Karpas-422 (cell line): ENCODE measurements around the gene MBP. TPM values are rescaled to one million over a fixed set of nuclear protein-coding genes. Genes with fewer than 3 reads are reported as not detected.

Experiments
- DNase-seq: peaks from one replicate; pipeline ENCODE4 v3.0.0-alpha.2; 2015
- H2AFZ ChIP-seq: fragments of 200-600 bp; sonication (generic); 2 replicates; pipeline ENCODE4 v1.6.1; 2014; ENCODE audit warnings: antibody characterized with exemption, low read length, mixed read lengths
- H3K27ac ChIP-seq: fragments of 200-600 bp; sonication (generic); 2 replicates; pipeline ENCODE4 v1.5.1; 2014; ENCODE audit warnings: mild to moderate bottlenecking, low read length, moderate library complexity
- H3K27me3 ChIP-seq: fragments of 200-600 bp; sonication (generic); 2 replicates; pipeline ENCODE4 v1.6.1; 2014; ENCODE audit warnings: low read length, mixed read lengths
- H3K36me3 ChIP-seq: fragments of 200-600 bp; sonication (generic); 2 replicates; pipeline ENCODE4 v1.6.1; 2014; ENCODE audit warnings: low read length, mixed read lengths; ENCODE audit not compliant: insufficient read depth
- H3K4me1 ChIP-seq: fragments of 200-600 bp; sonication (generic); 2 replicates; pipeline ENCODE4 v1.6.1; 2014; ENCODE audit warnings: mild to moderate bottlenecking, low read length, mixed read lengths
- H3K4me2 ChIP-seq: fragments of 200-600 bp; sonication (generic); 2 replicates; pipeline ENCODE4 v1.6.1; 2014; ENCODE audit warnings: low read length, low read depth, mild to moderate bottlenecking; ENCODE audit not compliant: poor library complexity, severe bottlenecking
- H3K4me3 ChIP-seq: fragments of 200-600 bp; sonication (generic); 2 replicates; pipeline ENCODE4 v1.5.1; 2014; ENCODE audit warnings: mild to moderate bottlenecking, antibody characterized with exemption, low read length, mixed read lengths
- H3K79me2 ChIP-seq: fragments of 200-600 bp; sonication (generic); 2 replicates; pipeline ENCODE4 v1.6.1; 2014; ENCODE audit warnings: mild to moderate bottlenecking, low read length, mixed read lengths
- H3K9ac ChIP-seq: fragments of 200-600 bp; sonication (generic); 2 replicates; pipeline ENCODE4 v1.6.0; 2014; ENCODE audit warnings: low read length
- H3K9me2 ChIP-seq: fragments of 200-600 bp; sonication (generic), shearing (Covaris generic); replicated peaks from 2 replicates; pipeline ENCODE4 v1.6.0; 2014; ENCODE audit warnings: mild to moderate bottlenecking, low read length, moderate library complexity; ENCODE audit not compliant: insufficient read depth
- H3K9me3 ChIP-seq: fragments of 300-700, 200-600 bp; sonication (generic); 2 replicates; pipeline ENCODE4 v1.6.1; 2014; ENCODE audit warnings: low read length, mixed read lengths
- H4K20me1 ChIP-seq: fragments of 200-600 bp; sonication (generic); 2 replicates; pipeline ENCODE4 v1.6.1; 2014; ENCODE audit warnings: mild to moderate bottlenecking, antibody characterized with exemption, low read length, low read depth; ENCODE audit not compliant: insufficient read depth
- total RNA-seq: library from RNA; depleted of rRNA; stranded (reverse); fragments of >200 nt; shearing (Covaris generic); gene quantifications from 2 replicates; pipeline ENCODE4 v1.2.3, GENCODE V29; 2014; ENCODE audit warnings: low replicate concordance

Gene MBP
- total RNA-seq, 1 experiment from 2014 or later: 67.8 TPM

GRCh38 chr18:77084688-77085035, 47.9 kb downstream of the MBP start:
- no peak overlapping the region for H3K4me3 ChIP-seq
- no peaks in the 10 kb centered on the region for H3K9me2 ChIP-seq
- 0 out of 2 replicates have a peak, but pooled peaks cover 6% of the 10 kb centered on the region for H4K20me1 ChIP-seq
- H3K9me3 ChIP-seq: no peaks in the 10 kb centered on the region
- no peaks in the 10 kb centered on the region for H3K27me3 ChIP-seq
- H3K4me2 ChIP-seq: no peak overlapping the region
- no peak for DNase-seq
- H3K79me2 ChIP-seq: peaks cover 73% of the 10 kb centered on the region
- no peak overlapping the region for H3K27ac ChIP-seq
- peaks cover 17% of the 10 kb centered on the region for H3K4me1 ChIP-seq
- no peak overlapping the region for H3K9ac ChIP-seq
- no peak overlapping the region for H2AFZ ChIP-seq
- H3K36me3 ChIP-seq: peaks cover 16% of the 10 kb centered on the region

GRCh38 chr18:77082316-77082955, 50.1 kb downstream of the MBP start:
- Histone ChIP-seq H3K4me3 (no peak overlapping the region), H2AFZ (no peak overlapping the region), H3K9ac (no peak overlapping the region), H4K20me1 (peaks cover 6% of the 10 kb centered on the region), H3K9me3 (no peaks in the 10 kb centered on the region), H3K4me2 (no peak overlapping the region), H3K79me2 (peaks cover 79% of the 10 kb centered on the region), H3K27ac (no peak overlapping the region), H3K27me3 (no peaks in the 10 kb centered on the region), H3K36me3 (peaks cover 13% of the 10 kb centered on the region), H3K4me1 (peaks cover 18% of the 10 kb centered on the region), H3K9me2 (no peaks in the 10 kb centered on the region)
- no peak for DNase-seq

GRCh38 chr18:77081390-77081778, 51.2 kb downstream of the MBP start:
- H3K36me3 ChIP-seq: peaks cover 13% of the 10 kb centered on the region
- peaks cover 81% of the 10 kb centered on the region for H3K79me2 ChIP-seq
- no peaks in the 10 kb centered on the region for H3K27me3 ChIP-seq
- peaks cover 6% of the 10 kb centered on the region for H4K20me1 ChIP-seq
- H3K9ac ChIP-seq: no peak overlapping the region
- no peaks in the 10 kb centered on the region for H3K9me3 ChIP-seq
- H2AFZ ChIP-seq: no peak overlapping the region
- peak overlapping the region; percentile 21 for H3K4me2 ChIP-seq
- H3K4me1 ChIP-seq: peaks cover 22% of the 10 kb centered on the region
- no peaks in the 10 kb centered on the region for H3K9me2 ChIP-seq
- DNase-seq: peak; percentile 41
- no peak overlapping the region for H3K4me3 ChIP-seq
- peak overlapping the region; percentile 31; the same call in 1 of the 2 replicates for H3K27ac ChIP-seq

- H3K4me1 ChIP-seq: peaks cover 32% of the 10 kb centered on the region
- H3K36me3 ChIP-seq: peaks cover 11% of the 10 kb centered on the region
- H3K4me2 ChIP-seq: peak overlapping the region; percentile 43
- H3K27ac ChIP-seq: peak overlapping the region; percentile 53
- 0 out of 2 replicates have a peak overlapping the region, but pooled peaks have one; percentile 3 for H3K4me3 ChIP-seq
- H4K20me1 ChIP-seq: peaks cover 6% of the 10 kb centered on the region
- H3K79me2 ChIP-seq: peaks cover 86% of the 10 kb centered on the region
- H3K9me2 ChIP-seq: no peaks in the 10 kb centered on the region
- no peaks in the 10 kb centered on the region for H3K9me3 ChIP-seq
- peak overlapping the region; percentile 23; the same call in 1 of the 2 replicates for H3K9ac ChIP-seq
- no peak overlapping the region for H2AFZ ChIP-seq
- DNase-seq: peak; percentile 83
- no peaks in the 10 kb centered on the region for H3K27me3 ChIP-seq
These were observed 52.5 kb downstream of the MBP start for GRCh38 chr18:77079954-77080682.

- Histone ChIP-seq H3K27me3 (no peaks in the 10 kb centered on the region), H3K9me2 (no peaks in the 10 kb centered on the region), H2AFZ (no peak overlapping the region), H3K9ac (no peak overlapping the region), H4K20me1 (peaks cover 6% of the 10 kb centered on the region), H3K27ac (no peak overlapping the region), H3K4me3 (no peak overlapping the region), H3K79me2 (peaks cover 86% of the 10 kb centered on the region), H3K36me3 (peaks cover 9% of the 10 kb centered on the region), H3K4me1 (peaks cover 42% of the 10 kb centered on the region), H3K9me3 (no peaks in the 10 kb centered on the region), H3K4me2 (no peak overlapping the region)
- no peak for DNase-seq
These were observed 53.5 kb downstream of the MBP start for GRCh38 chr18:77079088-77079487.

GRCh38 chr18:77078690-77079070, 53.9 kb downstream of the MBP start:
- DNase-seq: no peak
- Histone ChIP-seq H3K4me3 (no peak overlapping the region), H3K79me2 (peaks cover 86% of the 10 kb centered on the region), H2AFZ (no peak overlapping the region), H3K27me3 (no peaks in the 10 kb centered on the region), H3K9me3 (no peaks in the 10 kb centered on the region), H4K20me1 (peaks cover 6% of the 10 kb centered on the region), H3K4me2 (no peak overlapping the region), H3K4me1 (peaks cover 46% of the 10 kb centered on the region), H3K36me3 (peaks cover 5% of the 10 kb centered on the region), H3K9me2 (no peaks in the 10 kb centered on the region), H3K27ac (no peak overlapping the region), H3K9ac (no peak overlapping the region)

GRCh38 chr18:77077941-77078689, 54.5 kb downstream of the MBP start:
- peaks cover 6% of the 10 kb centered on the region for H4K20me1 ChIP-seq
- no peaks in the 10 kb centered on the region for H3K27me3 ChIP-seq
- peaks cover 50% of the 10 kb centered on the region for H3K4me1 ChIP-seq
- peaks cover 87% of the 10 kb centered on the region for H3K79me2 ChIP-seq
- no peak overlapping the region for H3K9ac ChIP-seq
- no peak overlapping the region for H3K4me2 ChIP-seq
- H3K36me3 ChIP-seq: peaks cover 4% of the 10 kb centered on the region; the same call in 1 of the 2 replicates
- H3K9me3 ChIP-seq: no peaks in the 10 kb centered on the region
- H3K4me3 ChIP-seq: no peak overlapping the region
- no peaks in the 10 kb centered on the region for H3K9me2 ChIP-seq
- DNase-seq: no peak
- H2AFZ ChIP-seq: no peak overlapping the region
- H3K27ac ChIP-seq: no peak overlapping the region

GRCh38 chr18:77077401-77077800, 55.2 kb downstream of the MBP start:
- no peaks in the 10 kb centered on the region for H3K9me3 ChIP-seq
- peaks cover 85% of the 10 kb centered on the region for H3K79me2 ChIP-seq
- no peak overlapping the region for H3K4me2 ChIP-seq
- H3K36me3 ChIP-seq: peaks cover 4% of the 10 kb centered on the region; the same call in 1 of the 2 replicates
- H3K9ac ChIP-seq: no peak overlapping the region
- no peak overlapping the region for H2AFZ ChIP-seq
- H3K4me1 ChIP-seq: peaks cover 55% of the 10 kb centered on the region
- DNase-seq: peak; percentile 41
- no peak overlapping the region for H3K4me3 ChIP-seq
- H3K27ac ChIP-seq: no peak overlapping the region
- H4K20me1 ChIP-seq: peaks cover 6% of the 10 kb centered on the region
- no peaks in the 10 kb centered on the region for H3K27me3 ChIP-seq
- no peaks in the 10 kb centered on the region for H3K9me2 ChIP-seq
